Naive B cell (primary cell): Measurements from ENCODE around the gene SYVN1. TPM values are rescaled to one million over a fixed set of nuclear protein-coding genes. Genes with fewer than 3 reads are reported as not detected.

ENCODE experiments used
- ATAC-seq, 2 donors: fragments of 150-1000 bp; cut with Tn5 transposase; 2 replicates each; pipeline ENCODE4 v1.10.0; 2021; ENCODE audit warnings: low read depth in 2 of 2, mild to moderate bottlenecking in 2 of 2, moderate library complexity in 2 of 2
- DNase-seq: peaks from one replicate; pipeline ENCODE4 v3.0.0; 2022
- H3K27ac Mint-ChIP-seq, 6 donors: one replicate each; pipeline ENCODE4 v1.8.0; 2020 to 2022; ENCODE audit warnings: mild to moderate bottlenecking in 6 of 6, mixed read lengths in 6 of 6, moderate library complexity in 5 of 6, inconsistent platforms in 2 of 6
- H3K27me3 Mint-ChIP-seq, 3 donors: one replicate each; pipeline ENCODE4 v1.8.0; 2021 to 2022; ENCODE audit warnings: mixed read lengths in 3 of 3, mild to moderate bottlenecking in 1 of 3
- H3K36me3 Mint-ChIP-seq, 2 donors: one replicate each; pipeline ENCODE4 v1.8.0; 2020 to 2022; ENCODE audit warnings: mixed read lengths in 2 of 2, inconsistent platforms in 1 of 2, mild to moderate bottlenecking in 1 of 2
- H3K4me1 Mint-ChIP-seq, 3 donors: one replicate each; pipeline ENCODE4 v1.8.0; 2020 to 2022; ENCODE audit warnings: mixed read lengths in 3 of 3, inconsistent platforms in 1 of 3, mild to moderate bottlenecking in 1 of 3, moderate library complexity in 1 of 3
- H3K4me3 Mint-ChIP-seq, 8 donors: one replicate each; pipeline ENCODE4 v1.8.0; 2020 to 2022; ENCODE audit warnings: mild to moderate bottlenecking in 8 of 8, mixed read lengths in 8 of 8, moderate library complexity in 8 of 8, inconsistent platforms in 2 of 8
- H3K9me3 Mint-ChIP-seq, 7 donors: one replicate each; pipeline ENCODE4 v1.8.0; 2020 to 2022; ENCODE audit warnings: mixed read lengths in 7 of 7, mild to moderate bottlenecking in 5 of 7, inconsistent platforms in 2 of 7, moderate library complexity in 1 of 7
- polyA plus RNA-seq, 6 donors: library from polyadenylated mRNA; unstranded; fragments of 300-500 nt; fragmentation: Illumina TruSeq; gene quantifications; one replicate each; pipeline ENCODE4 v1.2.3, GENCODE V29; 2021; ENCODE audit warnings: low read depth in 6 of 6

The SYVN1 gene
- polyA plus RNA-seq, 6 donors from 2014 or later, result 21.4 to 86.9 (median 43.5) TPM

DNA sequence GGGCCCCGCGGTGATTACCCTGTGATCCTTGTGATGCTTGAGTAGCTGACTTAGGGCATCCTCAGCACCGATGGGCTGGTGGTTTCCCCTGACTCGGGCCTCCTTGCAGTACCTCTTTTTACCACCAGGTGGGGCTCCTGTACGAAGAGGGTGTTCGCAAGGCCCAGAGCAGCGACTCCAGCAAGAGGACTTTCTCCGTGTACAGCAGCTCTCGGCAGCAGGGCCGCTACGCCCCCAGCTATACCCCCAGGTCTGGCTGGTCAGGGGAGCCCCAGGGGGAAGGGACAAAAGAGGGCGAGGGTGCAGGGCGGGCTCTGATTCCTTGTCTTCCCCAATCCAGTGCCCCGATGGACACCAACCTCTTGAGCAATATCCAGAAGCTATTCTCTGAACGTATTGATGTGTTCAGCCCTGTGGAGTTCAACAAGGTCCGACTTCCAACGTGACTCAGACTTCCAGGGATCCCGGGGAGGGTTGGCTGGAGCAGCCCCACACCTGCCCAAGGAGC is 23.9 kb downstream of the SYVN1 start:
- Mint-ChIP-seq H3K27me3 (no peaks in the 10 kb centered on the region), H3K27ac (peak overlapping the region; percentile 37 to 98 (median 93)), H3K36me3 (no peaks in the 10 kb centered on the region), H3K9me3 (no peaks in the 10 kb centered on the region), H3K4me3 (peak overlapping the region in 7 of 8 donors; percentile 15 to 93 (median 42)), H3K4me1 (peaks cover 38 to 53% (median 40%) of the 10 kb centered on the region in 3 donors)
- ATAC-seq, result peak; percentile 46 to 55
- peak; percentile 90 for DNase-seq

DNA sequence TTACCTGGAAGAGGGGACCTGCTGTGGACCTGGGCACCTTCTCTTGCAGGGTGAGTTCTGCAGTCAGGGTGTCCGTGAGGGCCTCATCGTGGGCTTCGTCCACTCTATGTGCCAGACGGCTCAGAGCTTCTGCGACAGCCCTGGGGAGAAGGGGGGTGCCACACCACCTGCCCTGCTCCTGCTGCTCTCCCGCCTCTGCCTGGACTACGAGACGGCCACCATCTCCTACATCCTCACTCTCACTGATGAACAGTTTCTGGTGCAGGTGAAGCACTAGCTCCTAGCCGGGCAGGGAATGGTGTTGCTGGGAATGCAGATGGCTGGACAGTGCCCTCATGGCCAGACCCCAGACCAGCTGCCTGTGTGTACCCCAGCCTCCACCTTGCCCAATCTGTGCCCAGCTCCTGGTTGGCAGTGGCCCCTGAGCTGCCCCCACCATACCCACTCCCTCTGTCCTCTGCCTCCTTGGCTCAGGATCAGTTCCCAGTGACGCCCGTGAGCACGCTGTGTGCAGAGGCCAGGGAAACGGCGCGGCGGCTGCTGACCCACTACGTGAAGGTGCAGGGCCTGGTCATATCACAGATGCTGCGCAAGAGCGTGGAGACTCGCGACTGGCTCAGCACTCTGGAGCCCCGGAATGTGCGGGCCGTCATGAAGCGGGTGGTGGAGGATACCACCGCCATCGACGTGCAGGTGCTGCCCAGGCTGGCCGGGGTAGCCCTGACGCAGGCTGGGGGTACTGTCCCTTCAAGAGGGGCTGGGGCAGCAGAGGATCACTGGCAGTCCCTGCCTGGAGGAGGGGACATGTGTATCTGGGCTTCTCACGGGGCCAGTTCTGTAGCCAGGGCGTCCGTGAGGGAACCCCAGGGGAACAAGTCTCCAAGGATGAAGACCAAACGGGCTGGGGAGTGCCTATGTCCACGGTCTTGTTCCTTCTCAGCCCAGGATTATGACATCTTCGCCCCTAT is 24.8 kb downstream of the SYVN1 start:
- H3K27ac Mint-ChIP-seq, result peak overlapping the region in 4 of 6 donors; percentile 34 to 98 (median 96)
- peaks cover 38 to 49% (median 40%) of the 10 kb centered on the region in 3 donors for H3K4me1 Mint-ChIP-seq
- H3K4me3 Mint-ChIP-seq, result no peak overlapping the region
- H3K36me3 Mint-ChIP-seq, result no peaks in the 10 kb centered on the region
- no peaks in the 10 kb centered on the region for H3K27me3 Mint-ChIP-seq
- ATAC-seq, result no peak
- H3K9me3 Mint-ChIP-seq, result no peaks in the 10 kb centered on the region
- DNase-seq, result no peak

DNA sequence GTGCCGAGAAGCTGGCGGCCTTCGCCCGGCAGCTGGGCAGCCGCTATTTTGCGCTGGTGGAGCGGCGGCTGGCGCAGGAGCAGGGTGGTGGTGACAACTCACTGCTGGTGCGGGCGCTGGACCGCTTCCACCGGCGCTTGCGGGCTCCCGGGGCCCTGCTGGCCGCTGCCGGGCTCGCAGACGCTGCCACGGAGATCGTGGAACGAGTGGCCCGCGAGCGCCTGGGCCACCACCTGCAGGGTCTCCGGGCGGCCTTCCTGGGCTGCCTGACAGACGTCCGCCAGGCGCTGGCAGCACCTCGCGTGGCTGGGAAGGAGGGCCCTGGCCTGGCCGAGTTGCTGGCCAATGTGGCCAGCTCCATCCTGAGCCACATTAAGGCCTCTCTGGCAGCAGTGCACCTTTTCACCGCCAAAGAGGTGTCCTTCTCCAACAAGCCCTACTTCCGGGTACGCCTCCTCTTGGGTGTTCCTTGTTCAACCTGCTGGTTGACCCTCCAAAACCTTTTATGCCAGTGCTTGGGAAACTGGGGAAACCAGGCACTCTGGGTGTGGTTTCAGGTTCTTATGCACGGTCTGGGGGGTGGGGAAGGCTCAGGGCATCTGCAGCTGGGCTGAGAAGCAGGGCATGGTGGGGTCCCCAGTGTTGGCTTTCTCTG is 25.7 kb downstream of the SYVN1 start:
- H3K27me3 Mint-ChIP-seq, result no peaks in the 10 kb centered on the region
- H3K9me3 Mint-ChIP-seq, result no peaks in the 10 kb centered on the region
- H3K36me3 Mint-ChIP-seq, result no peaks in the 10 kb centered on the region
- ATAC-seq (no peak), DNase-seq (no peak)
- peaks cover 41 to 43% (median 41%) of the 10 kb centered on the region in 3 donors for H3K4me1 Mint-ChIP-seq
- no peak overlapping the region for H3K27ac Mint-ChIP-seq
- no peak overlapping the region for H3K4me3 Mint-ChIP-seq

DNA sequence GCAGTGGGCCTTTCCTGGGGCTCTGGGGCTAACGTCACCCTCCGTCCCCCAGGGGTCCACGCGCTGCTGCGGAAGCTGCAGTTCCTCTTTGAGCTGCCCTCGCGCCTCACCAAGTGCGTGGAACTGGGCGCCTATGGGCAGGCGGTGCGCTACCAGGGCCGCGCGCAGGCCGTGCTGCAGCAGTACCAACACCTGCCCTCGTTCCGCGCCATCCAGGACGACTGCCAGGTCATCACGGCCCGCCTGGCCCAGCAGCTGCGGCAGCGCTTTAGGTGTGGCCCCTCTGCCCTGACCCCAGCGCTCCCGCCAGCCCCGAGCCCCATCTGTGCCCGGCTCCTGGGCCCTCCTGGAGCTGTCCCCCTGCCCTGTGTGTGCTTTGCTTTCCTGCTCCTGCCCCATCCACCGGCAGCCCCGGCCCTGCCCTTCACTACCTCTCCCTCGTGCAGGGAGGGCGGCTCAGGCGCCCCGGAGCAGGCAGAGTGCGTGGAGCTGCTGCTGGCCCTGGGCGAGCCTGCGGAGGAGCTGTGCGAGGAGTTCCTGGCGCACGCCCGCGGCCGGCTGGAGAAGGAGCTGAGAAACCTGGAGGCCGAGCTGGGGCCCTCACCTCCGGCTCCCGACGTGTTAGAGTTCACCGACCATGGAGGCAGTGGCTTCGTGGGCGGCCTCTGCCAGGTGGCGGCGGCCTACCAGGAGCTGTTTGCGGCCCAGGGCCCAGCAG is 26.4 kb downstream of the SYVN1 start:
- H3K27me3 Mint-ChIP-seq, result no peaks in the 10 kb centered on the region
- DNase-seq, result no peak
- H3K27ac Mint-ChIP-seq, result no peak overlapping the region
- H3K9me3 Mint-ChIP-seq, result no peaks in the 10 kb centered on the region
- no peak for ATAC-seq
- no peak overlapping the region for H3K4me3 Mint-ChIP-seq
- no peaks in the 10 kb centered on the region for H3K36me3 Mint-ChIP-seq
- H3K4me1 Mint-ChIP-seq, result peaks cover 34 to 42% (median 40%) of the 10 kb centered on the region in 3 donors

DNA sequence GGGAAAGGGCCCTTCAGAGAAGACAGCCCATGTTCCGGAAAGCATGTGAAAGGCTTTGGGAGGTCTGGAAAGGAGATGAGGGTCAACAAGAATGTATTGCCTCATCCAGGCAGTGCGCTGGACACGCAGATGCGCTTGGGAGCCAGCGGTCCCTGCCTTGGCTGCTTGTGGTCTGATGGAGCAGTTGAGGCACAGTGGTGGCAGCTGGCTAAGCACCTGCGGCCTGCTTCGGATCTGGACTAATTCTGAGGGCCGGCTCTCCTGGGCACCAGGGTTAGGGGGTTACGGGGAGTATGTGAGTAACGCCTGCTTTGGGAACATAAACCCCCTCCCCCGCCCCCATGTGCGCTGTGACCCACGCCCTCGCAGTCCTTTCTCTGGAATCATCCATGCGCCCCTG is 27.2 kb downstream of the SYVN1 start:
- peak overlapping the region in 1 of 6 donors; percentile 52 for H3K27ac Mint-ChIP-seq
- H3K27me3 Mint-ChIP-seq, result no peaks in the 10 kb centered on the region
- DNase-seq (no peak), ATAC-seq (no peak)
- H3K4me3 Mint-ChIP-seq, result peak overlapping the region in 1 of 8 donors; percentile 49
- peaks cover 29 to 45% (median 37%) of the 10 kb centered on the region in 3 donors for H3K4me1 Mint-ChIP-seq
- H3K9me3 Mint-ChIP-seq, result no peaks in the 10 kb centered on the region
- H3K36me3 Mint-ChIP-seq, result no peaks in the 10 kb centered on the region

DNA sequence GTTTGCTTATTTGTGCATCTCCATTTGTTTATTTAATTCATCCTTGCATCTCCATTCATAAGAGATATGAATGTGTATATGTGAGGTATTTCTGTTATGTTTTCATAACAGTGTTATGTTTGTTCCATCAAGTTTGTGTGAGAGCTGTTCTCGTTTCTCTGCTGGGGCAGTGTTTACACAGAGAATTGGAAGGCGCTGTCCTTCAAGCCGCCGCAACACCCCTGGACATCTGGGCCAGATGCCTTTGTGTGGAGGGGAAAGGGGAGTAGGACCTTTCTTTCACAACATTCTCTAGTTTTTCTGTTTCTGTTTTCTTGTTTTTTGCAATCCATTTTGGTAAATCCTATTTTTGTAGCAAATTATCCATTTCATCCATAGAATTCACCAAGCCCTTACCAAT is 29.7 kb downstream of the SYVN1 start:
- Mint-ChIP-seq H3K27ac (peak overlapping the region in 2 of 6 donors; percentile 22 to 81), H3K36me3 (no peaks in the 10 kb centered on the region), H3K4me3 (no peak overlapping the region), H3K27me3 (no peaks in the 10 kb centered on the region), H3K4me1 (peaks cover 12 to 23% (median 16%) of the 10 kb centered on the region in 3 donors), H3K9me3 (no peaks in the 10 kb centered on the region)
- ATAC-seq (no peak), DNase-seq (no peak)

DNA sequence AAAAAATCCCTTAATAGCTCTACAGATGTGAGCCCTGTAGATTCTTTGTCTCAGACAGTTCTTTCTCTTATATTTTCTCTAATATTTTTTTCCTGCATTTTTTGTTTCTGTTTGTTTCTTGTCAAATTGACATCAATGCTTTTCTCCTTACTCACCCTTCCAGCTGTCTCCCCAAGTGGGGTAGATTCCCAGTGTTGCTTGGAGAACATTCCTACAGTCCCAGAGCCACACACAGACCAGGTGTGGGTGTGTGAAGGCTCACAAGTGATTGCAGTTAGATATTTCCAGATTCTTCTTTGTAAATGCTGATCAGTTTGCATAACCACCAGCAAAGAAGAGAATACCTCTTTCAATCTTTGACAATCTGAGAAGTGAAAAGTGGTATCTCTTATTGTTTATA is 30.8 kb downstream of the SYVN1 start:
- no peak overlapping the region for H3K4me3 Mint-ChIP-seq
- H3K4me1 Mint-ChIP-seq, result peaks cover 16 to 30% (median 25%) of the 10 kb centered on the region in 3 donors
- no peak for ATAC-seq
- no peak for DNase-seq
- H3K9me3 Mint-ChIP-seq, result no peaks in the 10 kb centered on the region
- H3K27ac Mint-ChIP-seq, result peak overlapping the region in 1 of 6 donors; percentile 20
- H3K36me3 Mint-ChIP-seq, result no peaks in the 10 kb centered on the region
- no peaks in the 10 kb centered on the region for H3K27me3 Mint-ChIP-seq

DNA sequence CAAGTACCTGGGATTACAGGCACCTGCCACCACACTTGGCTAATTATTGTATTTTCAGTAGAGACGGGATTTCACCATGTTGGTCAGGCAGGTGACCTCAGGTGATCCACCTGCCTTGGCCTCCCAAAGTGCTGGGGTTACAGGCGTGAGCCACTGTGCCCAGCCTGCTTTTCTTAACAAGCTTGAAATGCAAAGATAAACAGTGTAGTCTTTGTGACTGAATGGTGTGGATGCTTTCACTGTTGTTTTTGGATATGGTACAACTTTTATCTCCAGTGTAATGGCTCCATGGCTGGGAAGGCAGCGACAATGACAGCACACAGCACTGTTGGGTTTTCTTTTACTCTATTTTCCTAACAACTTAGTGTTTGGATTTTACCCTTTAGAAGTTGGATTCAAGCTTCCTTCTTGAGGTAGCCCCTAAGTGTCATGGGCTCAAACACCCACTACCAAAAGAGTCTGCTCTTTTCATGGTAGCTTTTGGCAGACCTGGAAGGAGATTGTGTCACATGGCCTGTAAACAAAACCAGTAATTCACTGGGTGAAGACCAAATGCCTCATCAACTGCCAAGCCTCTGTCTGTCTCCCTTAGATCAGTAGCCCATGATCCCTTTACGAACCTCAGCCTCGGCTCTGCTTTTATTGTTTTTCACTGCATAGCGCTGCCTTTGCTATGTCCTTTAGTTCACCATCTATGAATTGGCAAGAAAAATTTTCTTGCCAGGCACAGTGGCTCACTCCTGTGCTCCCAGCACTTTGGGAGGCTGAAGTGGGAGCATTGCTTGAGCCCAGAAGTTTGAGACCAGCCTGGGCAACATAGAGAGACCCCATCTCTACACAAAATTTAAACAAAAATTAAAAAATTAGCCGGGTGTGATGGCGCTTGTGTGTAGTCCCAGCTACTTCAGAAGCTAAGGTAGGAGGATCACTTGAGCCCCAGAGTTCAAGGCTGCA is 31.9 kb downstream of the SYVN1 start:
- DNase-seq, result no peak
- Mint-ChIP-seq H3K4me1 (peaks cover 19 to 34% (median 28%) of the 10 kb centered on the region in 3 donors), H3K27me3 (no peaks in the 10 kb centered on the region), H3K4me3 (peak overlapping the region in 2 of 8 donors; percentile 6 to 15), H3K27ac (no peak overlapping the region), H3K9me3 (no peaks in the 10 kb centered on the region), H3K36me3 (no peaks in the 10 kb centered on the region)
- no peak for ATAC-seq

DNA sequence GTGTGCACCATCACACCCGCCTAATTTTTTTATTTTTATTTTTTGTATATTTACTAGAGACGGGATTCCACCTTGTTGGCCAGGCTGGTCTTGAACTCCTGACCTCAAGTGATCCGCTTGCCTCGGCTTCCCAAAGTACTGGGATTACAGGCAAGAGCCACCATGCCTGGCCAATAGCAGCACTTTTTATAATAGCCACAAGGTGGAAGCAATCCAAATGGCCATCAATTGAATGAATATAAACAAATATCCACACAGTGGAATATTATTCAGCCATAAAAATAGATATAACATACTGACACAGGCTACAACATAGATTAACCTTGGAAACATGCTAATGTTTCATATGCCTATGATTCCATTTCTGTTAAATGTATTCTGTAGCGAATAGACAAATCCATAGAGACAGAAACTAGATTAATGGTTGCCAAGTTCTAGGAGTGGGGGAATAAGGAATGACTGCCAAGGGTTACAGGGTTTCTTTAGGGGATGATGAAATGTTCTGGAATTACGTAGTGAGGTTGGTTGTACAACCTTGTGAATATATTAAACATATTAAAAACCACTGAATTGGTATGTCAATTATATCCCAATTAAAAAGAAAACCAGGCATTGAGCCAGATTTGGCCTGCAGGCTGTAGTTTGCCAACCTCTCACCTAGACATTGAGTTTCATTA is 33.5 kb downstream of the SYVN1 start:
- Mint-ChIP-seq H3K9me3 (no peaks in the 10 kb centered on the region), H3K36me3 (no peaks in the 10 kb centered on the region), H3K27me3 (no peaks in the 10 kb centered on the region), H3K27ac (peak overlapping the region in 1 of 6 donors; percentile 29), H3K4me3 (no peak overlapping the region), H3K4me1 (peaks cover 12 to 30% (median 23%) of the 10 kb centered on the region in 3 donors)
- ATAC-seq, result no peak
- no peak for DNase-seq

DNA sequence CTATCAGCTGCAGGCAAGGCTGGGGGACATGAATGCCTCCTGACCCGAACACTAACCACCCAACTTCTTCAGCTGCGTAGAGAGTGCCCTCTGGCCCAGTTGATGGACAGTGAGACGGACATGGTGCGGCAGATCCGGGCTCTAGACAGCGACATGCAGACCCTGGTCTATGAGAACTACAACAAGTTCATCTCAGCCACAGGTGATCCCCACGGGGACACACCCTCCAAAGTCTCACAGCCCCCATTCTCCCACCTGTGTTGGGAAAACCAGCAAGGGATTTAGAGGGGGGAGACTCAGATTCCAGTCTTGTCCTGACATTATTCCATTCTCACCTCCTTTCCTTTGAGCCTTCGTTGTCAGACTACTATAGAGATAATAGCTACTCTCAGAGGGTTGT is 37.4 kb downstream of the SYVN1 start:
- no peaks in the 10 kb centered on the region for H3K36me3 Mint-ChIP-seq
- DNase-seq, result no peak
- H3K27me3 Mint-ChIP-seq, result no peaks in the 10 kb centered on the region
- peak overlapping the region in 4 of 6 donors; percentile 60 to 97 (median 79) for H3K27ac Mint-ChIP-seq
- no peaks in the 10 kb centered on the region for H3K9me3 Mint-ChIP-seq
- peak overlapping the region; percentile 81 to 96 (median 94) for H3K4me3 Mint-ChIP-seq
- no peak for ATAC-seq
- peaks cover 11 to 25% (median 17%) of the 10 kb centered on the region in 3 donors for H3K4me1 Mint-ChIP-seq

DNA sequence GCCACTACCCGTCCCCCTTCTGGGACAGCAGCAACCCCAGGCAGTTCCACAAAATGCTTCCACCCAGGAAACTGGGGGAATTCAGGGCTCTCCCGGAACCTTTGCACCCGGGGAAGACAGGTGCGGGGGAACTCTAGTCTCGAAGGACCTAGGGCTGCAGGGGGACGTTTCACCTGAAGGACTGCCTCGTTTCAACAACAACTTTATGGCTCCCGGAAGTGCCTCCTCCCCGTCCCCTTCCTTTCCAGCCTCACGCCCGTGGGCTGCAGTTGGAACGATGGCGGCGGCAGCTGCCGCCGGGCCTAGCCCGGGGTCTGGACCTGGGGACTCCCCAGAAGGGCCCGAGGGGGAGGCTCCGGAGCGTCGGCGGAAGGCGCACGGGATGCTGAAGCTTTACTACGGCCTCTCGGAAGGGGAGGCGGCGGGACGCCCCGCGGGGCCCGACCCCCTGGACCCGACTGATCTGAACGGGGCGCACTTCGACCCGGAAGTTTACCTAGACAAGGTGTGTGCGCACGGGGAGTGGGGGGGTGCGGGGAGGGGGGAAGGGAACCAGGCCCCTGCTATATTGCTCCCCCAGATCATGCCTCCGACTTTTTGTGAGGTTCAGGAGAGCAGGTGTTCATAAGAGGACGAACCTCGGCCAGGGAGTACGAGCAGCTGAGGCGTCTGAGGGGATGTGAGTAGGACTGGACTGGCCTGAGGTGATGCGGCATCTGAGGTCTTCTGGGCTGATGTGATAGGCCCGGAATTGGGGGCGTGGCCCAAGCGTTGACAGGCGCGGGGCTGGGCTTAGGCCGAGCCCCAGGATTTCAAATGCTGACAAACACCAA is 38.1 kb downstream of the SYVN1 start, which contains the start of gene VPS51:
TSS of gene VPS51 (plus strand) at position 241 of the 833 bp plus-strand sequence. CDS start at position 278, 37 bp downstream.
- peaks cover 11 to 25% (median 17%) of the 10 kb centered on the region in 3 donors for H3K4me1 Mint-ChIP-seq
- H3K27me3 Mint-ChIP-seq, result no peaks in the 10 kb centered on the region
- H3K4me3 Mint-ChIP-seq, result peak within 1 kb of the TSS; percentile 81 to 96 (median 94)
- DNase-seq (peak; percentile 80), ATAC-seq (peak; percentile 87 to 94)
- no peaks in the 10 kb centered on the region for H3K9me3 Mint-ChIP-seq
- peak within 1 kb of the TSS; percentile 88 to 98 (median 94) for H3K27ac Mint-ChIP-seq
- H3K36me3 Mint-ChIP-seq, result no peaks in the 10 kb centered on the region
